ENCODE results near the gene IQCH. TPM values are rescaled to one million over a fixed set of nuclear protein-coding genes. Genes with fewer than 3 reads are reported as not detected.

The IQCH gene
- total and polyA plus RNA-seq, 9 of the 15 experiments (the other 6 are each of a cell fraction or from before 2014, with no cell fraction given) = 1.8 to 3.9 (median 2.7) TPM

DNA sequence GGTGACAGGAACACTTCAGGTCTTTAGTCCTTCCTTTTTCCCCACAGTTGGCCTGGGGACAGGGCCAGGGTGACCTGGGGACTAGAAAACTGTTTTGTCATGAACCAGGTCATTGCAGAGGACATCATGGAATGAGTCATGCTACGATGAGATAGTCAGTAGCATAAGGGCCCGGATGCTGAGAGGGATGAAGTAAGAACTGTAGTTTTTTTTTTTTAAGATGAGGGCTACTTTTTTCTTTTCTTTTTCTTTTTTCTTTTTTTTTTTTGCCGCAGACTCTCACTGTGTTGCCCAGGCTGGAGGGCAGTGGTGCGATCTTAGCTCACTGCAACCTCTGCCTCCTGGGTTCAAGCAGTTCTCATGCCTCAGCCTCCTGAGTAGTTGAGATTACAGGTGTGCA is 295.9 kb downstream of the IQCH start (continued):
- peak; percentile 97 for TF ChIP-seq JUND (IDR thresholded peaks at IDR 0.05; ENCODE audit: borderline replicate concordance, low read depth, low read length)
- TF ChIP-seq JUND (tag; IDR thresholded peaks at IDR 0.05; ENCODE audit: borderline replicate concordance, low read depth, low read length) = peak; percentile 97; the same call in 2 of the 3 replicates
- TF ChIP-seq, protein P1, sequence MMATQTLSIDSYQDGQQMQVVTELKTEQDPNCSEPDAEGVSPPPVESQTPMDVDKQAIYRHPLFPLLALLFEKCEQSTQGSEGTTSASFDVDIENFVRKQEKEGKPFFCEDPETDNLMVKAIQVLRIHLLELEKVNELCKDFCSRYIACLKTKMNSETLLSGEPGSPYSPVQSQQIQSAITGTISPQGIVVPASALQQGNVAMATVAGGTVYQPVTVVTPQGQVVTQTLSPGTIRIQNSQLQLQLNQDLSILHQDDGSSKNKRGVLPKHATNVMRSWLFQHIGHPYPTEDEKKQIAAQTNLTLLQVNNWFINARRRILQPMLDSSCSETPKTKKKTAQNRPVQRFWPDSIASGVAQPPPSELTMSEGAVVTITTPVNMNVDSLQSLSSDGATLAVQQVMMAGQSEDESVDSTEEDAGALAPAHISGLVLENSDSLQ (IDR thresholded peaks at IDR 0.05) = 0 out of 2 replicates have a peak, but pooled peaks have one; percentile 14
- no peak for TF ChIP-seq ATF1 (CRISPR knock-in tag; IDR thresholded peaks at IDR 0.05)
- TF ChIP-seq ATF1 (tag; IDR thresholded peaks at IDR 0.05) = peak; percentile 60
- TF ChIP-seq DDX20 (tag; IDR thresholded peaks at IDR 0.05; ENCODE audit: low read depth) = peak; percentile 51; the same call in 1 of the 2 replicates
- peak; percentile 67 for TF ChIP-seq CEBPB (tag; IDR thresholded peaks at IDR 0.05)
- TF ChIP-seq, protein P2, sequence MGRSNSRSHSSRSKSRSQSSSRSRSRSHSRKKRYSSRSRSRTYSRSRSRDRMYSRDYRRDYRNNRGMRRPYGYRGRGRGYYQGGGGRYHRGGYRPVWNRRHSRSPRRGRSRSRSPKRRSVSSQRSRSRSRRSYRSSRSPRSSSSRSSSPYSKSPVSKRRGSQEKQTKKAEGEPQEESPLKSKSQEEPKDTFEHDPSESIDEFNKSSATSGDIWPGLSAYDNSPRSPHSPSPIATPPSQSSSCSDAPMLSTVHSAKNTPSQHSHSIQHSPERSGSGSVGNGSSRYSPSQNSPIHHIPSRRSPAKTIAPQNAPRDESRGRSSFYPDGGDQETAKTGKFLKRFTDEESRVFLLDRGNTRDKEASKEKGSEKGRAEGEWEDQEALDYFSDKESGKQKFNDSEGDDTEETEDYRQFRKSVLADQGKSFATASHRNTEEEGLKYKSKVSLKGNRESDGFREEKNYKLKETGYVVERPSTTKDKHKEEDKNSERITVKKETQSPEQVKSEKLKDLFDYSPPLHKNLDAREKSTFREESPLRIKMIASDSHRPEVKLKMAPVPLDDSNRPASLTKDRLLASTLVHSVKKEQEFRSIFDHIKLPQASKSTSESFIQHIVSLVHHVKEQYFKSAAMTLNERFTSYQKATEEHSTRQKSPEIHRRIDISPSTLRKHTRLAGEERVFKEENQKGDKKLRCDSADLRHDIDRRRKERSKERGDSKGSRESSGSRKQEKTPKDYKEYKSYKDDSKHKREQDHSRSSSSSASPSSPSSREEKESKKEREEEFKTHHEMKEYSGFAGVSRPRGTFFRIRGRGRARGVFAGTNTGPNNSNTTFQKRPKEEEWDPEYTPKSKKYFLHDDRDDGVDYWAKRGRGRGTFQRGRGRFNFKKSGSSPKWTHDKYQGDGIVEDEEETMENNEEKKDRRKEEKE (IDR thresholded peaks at IDR 0.05; ENCODE audit: borderline replicate concordance in 1 of 2, control insufficient read depth in 1 of 2, low read depth in 2 of 2, low read length in 1 of 2) = no peak
- TF ChIP-seq FOSL1 (tag; conservative IDR thresholded peaks at IDR 0.05) = peak; percentile 95
- TF ChIP-seq EP400 (IDR thresholded peaks at IDR 0.05) = peak; percentile 24; the same call in 1 of the 2 replicates
- TF ChIP-seq NFE2 (IDR thresholded peaks at IDR 0.05; ENCODE audit: low read depth) = peak; percentile 83
- peak; percentile 26; the same call in 1 of the 2 replicates for TF ChIP-seq MAFK (IDR thresholded peaks at IDR 0.05; ENCODE audit: low read length)
- peak; percentile 78 for TF ChIP-seq NCOA1 (IDR thresholded peaks at IDR 0.05; ENCODE audit: low read depth)
- peak in 1 of 2 experiments; percentile 73; a peak in 1 of 4 replicates for TF ChIP-seq RCOR1 (IDR thresholded peaks at IDR 0.05; ENCODE audit: borderline replicate concordance in 1 of 2, low read depth in 2 of 2, low read length in 2 of 2)
- TF ChIP-seq, protein P3, sequence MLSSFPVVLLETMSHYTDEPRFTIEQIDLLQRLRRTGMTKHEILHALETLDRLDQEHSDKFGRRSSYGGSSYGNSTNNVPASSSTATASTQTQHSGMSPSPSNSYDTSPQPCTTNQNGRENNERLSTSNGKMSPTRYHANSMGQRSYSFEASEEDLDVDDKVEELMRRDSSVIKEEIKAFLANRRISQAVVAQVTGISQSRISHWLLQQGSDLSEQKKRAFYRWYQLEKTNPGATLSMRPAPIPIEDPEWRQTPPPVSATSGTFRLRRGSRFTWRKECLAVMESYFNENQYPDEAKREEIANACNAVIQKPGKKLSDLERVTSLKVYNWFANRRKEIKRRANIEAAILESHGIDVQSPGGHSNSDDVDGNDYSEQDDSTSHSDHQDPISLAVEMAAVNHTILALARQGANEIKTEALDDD (IDR thresholded peaks at IDR 0.05) = peak; percentile 61; the same call in 1 of the 2 replicates
- TF ChIP-seq, protein P4, sequence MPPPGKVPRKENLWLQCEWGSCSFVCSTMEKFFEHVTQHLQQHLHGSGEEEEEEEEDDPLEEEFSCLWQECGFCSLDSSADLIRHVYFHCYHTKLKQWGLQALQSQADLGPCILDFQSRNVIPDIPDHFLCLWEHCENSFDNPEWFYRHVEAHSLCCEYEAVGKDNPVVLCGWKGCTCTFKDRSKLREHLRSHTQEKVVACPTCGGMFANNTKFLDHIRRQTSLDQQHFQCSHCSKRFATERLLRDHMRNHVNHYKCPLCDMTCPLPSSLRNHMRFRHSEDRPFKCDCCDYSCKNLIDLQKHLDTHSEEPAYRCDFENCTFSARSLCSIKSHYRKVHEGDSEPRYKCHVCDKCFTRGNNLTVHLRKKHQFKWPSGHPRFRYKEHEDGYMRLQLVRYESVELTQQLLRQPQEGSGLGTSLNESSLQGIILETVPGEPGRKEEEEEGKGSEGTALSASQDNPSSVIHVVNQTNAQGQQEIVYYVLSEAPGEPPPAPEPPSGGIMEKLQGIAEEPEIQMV (tag; conservative IDR thresholded peaks at IDR 0.05; ENCODE audit: low read depth) = peak; percentile 58; the same call in 1 of the 2 replicates
- peak; percentile 22; the same call in 1 of the 2 replicates for TF ChIP-seq NCOR1 (IDR thresholded peaks at IDR 0.05)
- 0 out of 2 replicates have a peak, but pooled peaks have one; percentile 8 for TF ChIP-seq NFIC (IDR thresholded peaks at IDR 0.05)
- peak; percentile 77 for TF ChIP-seq DMBX1 (CRISPR knock-in tag; IDR thresholded peaks at IDR 0.05; ENCODE audit: borderline replicate concordance)
- TF ChIP-seq TEAD1 (CRISPR knock-in tag; IDR thresholded peaks at IDR 0.05) = peak in 1 of 2 experiments; percentile 69; a peak in 1 of 4 replicates
- peak; percentile 35; the same call in 1 of the 2 replicates for TF ChIP-seq ZNF12 (CRISPR knock-in tag; IDR thresholded peaks at IDR 0.05)
- TF ChIP-seq ARID1B (IDR thresholded peaks at IDR 0.05) = peak; percentile 71
- TF ChIP-seq MEF2D (tag; conservative IDR thresholded peaks at IDR 0.05; ENCODE audit: low read depth) = peak; percentile 79
- TF ChIP-seq ZNF146 (CRISPR knock-in tag; IDR thresholded peaks at IDR 0.05; ENCODE audit: unreplicated experiment) = no peak

All from K562 (cell line).